NCI-H187 (cell line): ENCODE data around the gene MAPK6.

Source experiments
- DNase-seq, 2 experiments: peaks; one replicate each; lab custom pipeline; 2025; lab: John Stamatoyannopoulos, UW

Gene MAPK6

GRCh38 chr15:52103217-52104207 is 84.5 kb downstream of the MAPK6 start:
- no peak for DNase-seq

GRCh38 chr15:52104532-52105004 is 85.5 kb downstream of the MAPK6 start:
- no peak for DNase-seq

- no peak for DNase-seq
These were observed 86.8 kb downstream of the MAPK6 start for GRCh38 chr15:52105846-52106245.

GRCh38 chr15:52106641-52107040 is 87.6 kb downstream of the MAPK6 start:
- no peak for DNase-seq

- DNase-seq: no peak
These were observed 88.2 kb downstream of the MAPK6 start for GRCh38 chr15:52107238-52107637.

GRCh38 chr15:52109559-52110451 is 90.8 kb downstream of the MAPK6 start:
- no peak for DNase-seq

- DNase-seq: no peak
These were observed 92.6 kb downstream of the MAPK6 start for GRCh38 chr15:52111517-52112202.

GRCh38 chr15:52112203-52112750 is 93.3 kb downstream of the MAPK6 start:
- no peak for DNase-seq

GRCh38 chr15:52113235-52113634 is 94.2 kb downstream of the MAPK6 start:
- DNase-seq: no peak

GRCh38 chr15:52113708-52114107 is 94.7 kb downstream of the MAPK6 start:
- no peak for DNase-seq

- no peak for DNase-seq
These were observed 95.4 kb downstream of the MAPK6 start for GRCh38 chr15:52114261-52115055.

GRCh38 chr15:52115598-52116427 is 96.8 kb downstream of the MAPK6 start:
- no peak for DNase-seq
